Neutrophil (primary cell): Measurements from ENCODE around the gene MEF2C.

ENCODE experiments used
- H3K27ac ChIP-seq: fragments of 200-600 bp; sonication (generic); 2 replicates; pipeline ENCODE4 v1.5.1; 2016; ENCODE audit warnings: mild to moderate bottlenecking, moderate library complexity
- H3K27me3 ChIP-seq: fragments of 200-600 bp; sonication (generic); 2 replicates; pipeline ENCODE4 v1.6.0; 2016; ENCODE audit warnings: mild to moderate bottlenecking
- H3K36me3 ChIP-seq: fragments of 200-600 bp; sonication (generic); 2 replicates; pipeline ENCODE4 v1.5.1; 2017
- H3K4me1 ChIP-seq, 2 experiments: fragments of 200-600 bp in 1 of 2; sonication (generic) in 1 of 2; 1 replicate in 1 of 2; 2 replicates in 1 of 2; pipeline versions ENCODE4 v1.5.1 to v1.6.1; 2013 to 2016; ENCODE audit warnings: low read depth in 1 of 2, low read length in 1 of 2, mild to moderate bottlenecking in 1 of 2, moderate library complexity in 1 of 2; ENCODE audit not compliant: control insufficient read depth in 1 of 2, insufficient read depth in 1 of 2
- H3K4me3 ChIP-seq, 2 experiments: fragments of 200-600 bp in 1 of 2; sonication (generic) in 1 of 2; 1 replicate in 1 of 2; 2 replicates in 1 of 2; pipeline ENCODE4 v1.5.1; 2013 to 2016; ENCODE audit warnings: low read depth in 1 of 2, low read length in 1 of 2, mild to moderate bottlenecking in 1 of 2, moderate library complexity in 1 of 2
- H3K9me3 ChIP-seq: fragments of 200-600 bp; sonication (generic); 2 replicates; pipeline ENCODE4 v1.5.1; 2016
- CTCF ChIP-seq: fragments of 200-600 bp; sonication (generic); IDR thresholded peaks from 2 replicates; pipeline ENCODE4 v1.5.1; 2016; ENCODE audit warnings: antibody characterized with exemption

MEF2C gene

GRCh38 chr5:88886252-88886651 lies 3.3 kb upstream of the MEF2C start:
- peaks cover 81% of the 10 kb centered on the region for H3K27me3 ChIP-seq
- H3K4me1 ChIP-seq = peaks cover 37 to 40% of the 10 kb centered on the region in 2 experiments
- H3K9me3 ChIP-seq = no peaks in the 10 kb centered on the region
- no peak overlapping the region for H3K27ac ChIP-seq
- no peak overlapping the region for H3K4me3 ChIP-seq
- no peak for TF ChIP-seq CTCF
- H3K36me3 ChIP-seq = no peaks in the 10 kb centered on the region

- no peak for TF ChIP-seq CTCF
Observed at GRCh38 chr5:88885002-88885401, 2.0 kb upstream of the MEF2C start.

GRCh38 chr5:88884608-88884877 lies 1.6 kb upstream of the MEF2C start:
- Histone ChIP-seq H3K4me3 (peak overlapping the region; percentile 69 to 86), H3K27ac (no peak overlapping the region), H3K27me3 (peaks cover 81% of the 10 kb centered on the region), H3K9me3 (no peaks in the 10 kb centered on the region), H3K36me3 (no peaks in the 10 kb centered on the region), H3K4me1 (peaks cover 37 to 44% of the 10 kb centered on the region in 2 experiments)
- no peak for TF ChIP-seq CTCF

More at GRCh38 chr5:88885002-88885401, 2.0 kb upstream of the MEF2C start:
- H3K36me3 ChIP-seq = no peaks in the 10 kb centered on the region
- H3K27me3 ChIP-seq = peaks cover 81% of the 10 kb centered on the region
- H3K9me3 ChIP-seq = no peaks in the 10 kb centered on the region
- no peak overlapping the region for H3K4me3 ChIP-seq
- H3K27ac ChIP-seq = no peak overlapping the region
- H3K4me1 ChIP-seq = peaks cover 42 to 45% of the 10 kb centered on the region in 2 experiments

- peaks cover 32 to 39% of the 10 kb centered on the region in 2 experiments for H3K4me1 ChIP-seq
- H3K36me3 ChIP-seq = no peaks in the 10 kb centered on the region
- TF ChIP-seq CTCF = no peak
- peak overlapping the region; percentile 69 to 86 for H3K4me3 ChIP-seq
- H3K27ac ChIP-seq = peak overlapping the region; percentile 69
- H3K9me3 ChIP-seq = no peaks in the 10 kb centered on the region
- H3K27me3 ChIP-seq = peaks cover 77% of the 10 kb centered on the region
Observed at GRCh38 chr5:88883836-88884607, 1.0 kb upstream of the MEF2C start.

GRCh38 chr5:88882276-88883038 lies 527 bp downstream of the MEF2C start:
- no peak for TF ChIP-seq CTCF
- Histone ChIP-seq H3K9me3 (no peaks in the 10 kb centered on the region), H3K36me3 (no peaks in the 10 kb centered on the region), H3K4me1 (peaks cover 31 to 36% of the 10 kb centered on the region in 2 experiments), H3K4me3 (peak overlapping the region; percentile 69 to 86), H3K27me3 (peaks cover 68% of the 10 kb centered on the region), H3K27ac (peak overlapping the region; percentile 69)
